SHP77 treated with DMSO at 0.1 percent for 48 hours (cell line): Measurements from ENCODE around the gene CCDC7.
"Not testable (repeated sequence)": the region's sequence is repeated elsewhere in the genome, so short reads cannot be mapped to it uniquely, and the experiment has no call there.

Experiments used
- DNase-seq: peaks from one replicate; lab custom pipeline; 2025; lab: John Stamatoyannopoulos, UW

Gene CCDC7

GRCh38 chr10:32699683-32700082, 253.7 kb downstream of the CCDC7 start:
- not testable (repeated sequence) for DNase-seq

GRCh38 chr10:32713560-32713959, 267.6 kb downstream of the CCDC7 start:
- no peak for DNase-seq

- DNase-seq: no peak
Observed at GRCh38 chr10:32731527-32731926, 285.6 kb downstream of the CCDC7 start.

GRCh38 chr10:32738958-32739357, 293.0 kb downstream of the CCDC7 start:
- no peak for DNase-seq

- DNase-seq: no peak
Observed at GRCh38 chr10:32744321-32744720, 298.4 kb downstream of the CCDC7 start.

- no peak for DNase-seq
Observed at GRCh38 chr10:32746869-32747268, 300.9 kb downstream of the CCDC7 start.

- DNase-seq: no peak
Observed at GRCh38 chr10:32751582-32751981, 305.6 kb downstream of the CCDC7 start.

- not testable (repeated sequence) for DNase-seq
Observed at GRCh38 chr10:32754900-32755299, 309.0 kb downstream of the CCDC7 start.

GRCh38 chr10:32771217-32771616, 325.3 kb downstream of the CCDC7 start:
- DNase-seq: no peak

- no peak for DNase-seq
Observed at GRCh38 chr10:32773105-32773504, 327.2 kb downstream of the CCDC7 start.

- no peak for DNase-seq
Observed at GRCh38 chr10:32786968-32787367, 341.0 kb downstream of the CCDC7 start.

- no peak for DNase-seq
Observed at GRCh38 chr10:32787690-32788284, 341.8 kb downstream of the CCDC7 start.

- DNase-seq: no peak
Observed at GRCh38 chr10:32788359-32788758, 342.4 kb downstream of the CCDC7 start.

GRCh38 chr10:32790483-32790882, 344.5 kb downstream of the CCDC7 start:
- DNase-seq: no peak

- DNase-seq: no peak
Observed at GRCh38 chr10:32793033-32793432, 347.1 kb downstream of the CCDC7 start.

- no peak for DNase-seq
Observed at GRCh38 chr10:32795598-32796183, 349.8 kb downstream of the CCDC7 start.

GRCh38 chr10:32797393-32797792, 351.5 kb downstream of the CCDC7 start:
- not testable (repeated sequence) for DNase-seq

GRCh38 chr10:32846974-32847373, 401.0 kb downstream of the CCDC7 start:
- DNase-seq: no peak

- no peak for DNase-seq
Observed at GRCh38 chr10:32851301-32851700, 405.4 kb downstream of the CCDC7 start.

- no peak for DNase-seq
Observed at GRCh38 chr10:32854435-32854834, 408.5 kb downstream of the CCDC7 start.

- no peak for DNase-seq
Observed at GRCh38 chr10:32865170-32865569, 419.2 kb downstream of the CCDC7 start.

- DNase-seq: no peak
Observed at GRCh38 chr10:32877915-32878314, 432.0 kb downstream of the CCDC7 start.

GRCh38 chr10:32878646-32879045, 432.7 kb downstream of the CCDC7 start:
- no peak for DNase-seq

- no peak for DNase-seq
Observed at GRCh38 chr10:32882076-32882475, 436.1 kb downstream of the CCDC7 start.
